K562 (cell line): ENCODE data around the gene FAM240A.

ENCODE experiments used
- SP2 ChIP-seq: IDR thresholded peaks from 2 replicates; pipeline ENCODE4 v1.6.1; 2011; ENCODE audit warnings: mild to moderate bottlenecking, low read depth, low read length, moderate library complexity; ENCODE audit not compliant: poor library complexity, severe bottlenecking; ENCODE audit errors: extremely low read depth
- ZNF175 ChIP-seq: fragments of 200-800 bp; sonication (Bioruptor generic); IDR thresholded peaks from 2 replicates; pipeline ENCODE4 v1.6.1; 2016; ENCODE audit warnings: low read depth, mild to moderate bottlenecking, missing genetic modification characterization, missing compliant biosample characterization
- TF ChIP-seq, protein P1 (sequence below): fragments of 250-450 bp; sonication (Bioruptor Pico); IDR thresholded peaks from 2 replicates; pipeline ENCODE4 v1.4.0; 2020; ENCODE audit warnings: mild to moderate bottlenecking, moderate library complexity

DNA sequence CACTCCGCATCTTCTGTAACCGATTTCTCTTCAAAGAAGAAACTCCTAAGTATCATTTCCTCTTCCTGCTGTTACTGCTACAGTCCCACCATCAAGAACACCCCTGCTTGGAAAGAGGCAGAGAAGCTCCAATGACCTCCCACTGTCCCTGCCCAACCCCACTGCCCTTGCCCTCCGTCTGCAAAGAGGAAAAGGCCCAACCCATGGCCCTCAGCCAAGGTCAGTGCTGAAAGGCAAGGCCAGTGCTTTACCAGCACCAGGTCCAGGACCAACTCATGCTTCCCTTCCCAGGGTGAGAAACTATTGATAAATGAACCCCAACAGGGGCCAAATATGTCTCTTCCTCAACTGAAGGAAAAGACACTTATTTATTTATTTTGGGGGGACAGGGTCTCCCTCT lies 22.5 kb downstream of the FAM240A start:
- TF ChIP-seq, protein P1, sequence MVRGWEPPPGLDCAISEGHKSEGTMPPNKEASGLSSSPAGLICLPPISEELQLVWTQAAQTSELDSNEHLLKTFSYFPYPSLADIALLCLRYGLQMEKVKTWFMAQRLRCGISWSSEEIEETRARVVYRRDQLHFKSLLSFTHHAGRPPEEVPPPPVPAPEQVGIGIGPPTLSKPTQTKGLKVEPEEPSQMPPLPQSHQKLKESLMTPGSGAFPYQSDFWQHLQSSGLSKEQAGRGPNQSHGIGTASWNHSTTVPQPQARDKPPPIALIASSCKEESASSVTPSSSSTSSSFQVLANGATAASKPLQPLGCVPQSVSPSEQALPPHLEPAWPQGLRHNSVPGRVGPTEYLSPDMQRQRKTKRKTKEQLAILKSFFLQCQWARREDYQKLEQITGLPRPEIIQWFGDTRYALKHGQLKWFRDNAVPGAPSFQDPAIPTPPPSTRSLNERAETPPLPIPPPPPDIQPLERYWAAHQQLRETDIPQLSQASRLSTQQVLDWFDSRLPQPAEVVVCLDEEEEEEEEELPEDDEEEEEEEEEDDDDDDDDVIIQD (CRISPR knock-in tag), result no peak
- TF ChIP-seq ZNF175 (no peak), SP2 (no peak)
